ENCODE data around the gene ZNF791. TPM values are rescaled to one million over a fixed set of nuclear protein-coding genes. Genes with fewer than 3 reads are reported as not detected.
"Not testable (repeated sequence)": the region's sequence is repeated elsewhere in the genome, so short reads cannot be mapped to it uniquely, and the experiment has no call there.

ZNF791 gene
- total RNA-seq = 17.9 and 21.3 TPM in 2 replicates

DNA sequence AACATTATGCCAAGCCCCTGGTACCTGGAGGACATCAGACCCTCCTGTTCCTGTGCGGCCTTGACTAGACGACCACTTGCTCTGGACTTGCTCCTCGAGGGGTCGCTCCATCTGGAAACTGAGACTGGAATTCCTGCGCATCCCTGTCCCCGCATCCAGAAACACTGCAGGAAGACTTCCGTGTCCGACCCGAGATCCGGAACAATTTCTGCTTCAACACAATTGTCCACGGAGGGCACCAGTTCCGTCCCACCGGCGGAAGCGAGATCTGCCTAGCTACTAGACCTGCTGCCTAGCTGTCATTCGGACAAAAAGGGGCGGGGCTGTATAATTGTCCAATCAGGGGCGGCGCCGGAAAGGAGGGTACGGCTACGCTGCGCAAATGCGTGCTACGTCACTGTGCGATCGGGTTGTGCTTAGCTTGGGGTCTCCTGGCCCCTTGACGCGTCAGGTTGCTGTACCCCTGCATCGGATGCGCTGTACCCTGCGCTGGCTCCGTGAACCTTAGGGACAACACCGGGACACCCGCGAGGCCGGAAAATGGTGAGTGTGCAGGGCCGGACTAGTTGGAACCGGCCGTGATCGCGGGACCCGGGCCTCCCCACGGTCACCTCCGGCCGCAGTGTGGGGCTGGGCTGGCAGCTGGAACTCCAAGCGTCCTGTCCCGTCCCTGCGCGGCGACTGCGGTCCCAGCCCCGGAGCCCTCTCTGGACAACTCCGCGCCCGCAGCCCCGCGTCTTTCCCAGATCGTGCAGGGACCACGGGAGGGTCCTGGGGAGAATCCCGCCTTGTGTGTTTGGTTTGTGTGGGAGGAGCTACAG lies at the start of gene ZNF791, which contains the start of gene ZNF490:
Gene ZNF791 (plus strand): TSS at position 381 of the 821 bp plus-strand sequence. CDS start 160 bp downstream, at position 541.
Gene ZNF490 (minus strand): TSS at position 274 of the 821 bp plus-strand sequence. CDS start 133 bp downstream, at position 141.
- DNase-seq = peak; percentile 98

DNA sequence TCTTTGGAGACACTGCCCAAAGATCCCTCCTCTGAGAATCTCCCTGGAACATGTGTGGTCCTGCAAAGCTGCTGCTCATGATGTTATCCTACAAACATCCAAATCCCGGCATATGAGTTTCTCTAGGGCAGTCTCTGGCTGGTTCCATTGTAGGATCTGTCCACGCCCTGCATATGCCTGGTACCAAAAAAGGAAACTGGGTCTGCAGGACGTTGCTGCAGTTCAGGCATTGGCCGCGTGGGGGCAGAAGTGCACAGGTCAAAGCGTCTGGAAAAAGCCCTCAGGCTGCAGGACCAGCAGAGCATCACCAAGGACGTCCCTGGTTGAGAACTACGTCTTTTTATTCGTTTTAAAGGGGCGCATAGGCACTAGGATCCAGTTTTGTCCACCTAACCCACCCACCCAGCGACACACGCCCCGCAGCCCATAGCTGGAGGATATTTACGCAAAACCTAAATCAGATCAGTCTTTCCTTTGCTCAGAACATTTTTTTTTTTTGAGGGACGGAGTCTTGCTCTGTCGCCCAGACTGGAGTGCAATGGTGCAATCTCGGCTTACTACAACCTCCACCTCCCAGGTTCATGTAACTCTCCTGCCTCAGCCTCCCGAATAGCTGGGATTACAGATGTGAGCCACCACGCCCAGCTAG lies 46.6 kb upstream of the ZNF791 start:
- DNase-seq = peak; percentile 90

DNA sequence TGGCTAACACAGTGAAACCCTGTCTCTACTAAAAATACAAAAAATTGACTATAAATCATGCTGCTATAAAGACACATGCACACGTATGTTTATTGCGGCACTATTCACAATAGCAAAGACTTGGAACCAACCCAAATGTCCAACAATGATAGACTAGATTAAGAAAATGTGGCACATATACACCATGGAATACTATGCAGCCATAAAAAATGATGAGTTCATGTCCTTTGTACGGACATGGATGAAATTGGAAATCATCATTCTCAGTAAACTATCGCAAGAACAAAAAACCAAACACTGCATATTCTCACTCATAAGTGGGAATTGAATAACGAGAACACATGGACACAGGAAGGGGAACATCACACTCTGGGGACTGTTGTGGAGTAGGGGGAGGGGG lies 44.3 kb upstream of the ZNF791 start:
- DNase-seq = not testable (repeated sequence)

DNA sequence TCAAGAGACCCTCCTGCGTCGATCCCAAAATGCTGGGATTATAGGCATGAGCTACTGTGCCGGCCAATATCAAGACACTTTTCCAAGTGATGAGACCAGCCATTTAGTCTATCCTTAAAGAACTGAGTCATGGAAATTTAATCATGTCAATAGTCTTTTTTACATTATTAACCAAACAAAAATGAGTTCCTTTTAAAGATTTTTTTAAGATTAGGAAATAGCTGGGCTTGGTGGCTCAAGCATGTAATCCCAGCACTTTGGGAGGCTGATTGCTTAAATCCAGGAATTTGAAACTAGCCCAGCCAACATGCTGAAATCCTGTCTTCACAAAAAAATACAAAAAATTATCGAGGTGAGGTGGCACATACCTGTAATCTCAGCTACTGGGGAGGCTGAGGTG lies 42.8 kb upstream of the ZNF791 start:
- DNase-seq = no peak

DNA sequence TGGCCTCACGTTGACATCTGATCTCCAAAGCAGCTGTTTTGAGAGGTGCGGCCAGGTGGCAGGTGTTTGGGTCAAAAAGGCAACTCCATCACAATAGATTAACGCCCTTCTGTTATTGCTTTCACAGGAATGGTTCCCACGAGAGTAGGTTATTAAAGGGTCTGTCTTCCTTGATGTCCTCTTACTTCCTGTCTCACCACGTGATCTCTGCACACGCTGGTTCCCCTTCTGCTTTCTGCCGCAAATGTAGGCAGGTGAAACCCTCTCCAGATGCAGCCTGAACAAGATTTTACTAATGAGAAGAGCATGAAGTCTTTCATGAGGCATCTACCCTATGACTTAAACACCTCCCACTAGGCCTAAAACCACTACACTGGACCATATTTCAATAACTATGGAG lies 36.7 kb upstream of the ZNF791 start:
- DNase-seq = no peak

DNA sequence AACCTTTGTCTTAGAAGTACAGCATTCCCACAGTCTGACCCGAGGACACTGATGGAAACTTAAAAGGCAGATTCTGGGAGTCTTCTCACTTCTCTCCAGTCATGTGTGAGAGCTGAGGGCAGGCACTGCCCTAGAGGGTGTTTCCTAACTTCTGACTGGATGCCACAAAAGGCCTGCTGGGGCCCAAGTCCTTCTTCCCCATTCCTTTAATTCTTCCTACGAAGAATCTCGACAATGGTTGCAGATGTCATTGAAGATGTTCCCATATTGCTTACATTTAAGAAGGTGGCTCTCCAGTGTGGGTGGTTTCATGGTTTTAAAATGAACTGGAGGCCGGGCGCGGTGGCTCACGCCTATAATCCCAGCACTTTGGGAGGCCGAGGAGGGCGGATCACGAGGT lies 32.1 kb upstream of the ZNF791 start:
- DNase-seq = no peak

DNA sequence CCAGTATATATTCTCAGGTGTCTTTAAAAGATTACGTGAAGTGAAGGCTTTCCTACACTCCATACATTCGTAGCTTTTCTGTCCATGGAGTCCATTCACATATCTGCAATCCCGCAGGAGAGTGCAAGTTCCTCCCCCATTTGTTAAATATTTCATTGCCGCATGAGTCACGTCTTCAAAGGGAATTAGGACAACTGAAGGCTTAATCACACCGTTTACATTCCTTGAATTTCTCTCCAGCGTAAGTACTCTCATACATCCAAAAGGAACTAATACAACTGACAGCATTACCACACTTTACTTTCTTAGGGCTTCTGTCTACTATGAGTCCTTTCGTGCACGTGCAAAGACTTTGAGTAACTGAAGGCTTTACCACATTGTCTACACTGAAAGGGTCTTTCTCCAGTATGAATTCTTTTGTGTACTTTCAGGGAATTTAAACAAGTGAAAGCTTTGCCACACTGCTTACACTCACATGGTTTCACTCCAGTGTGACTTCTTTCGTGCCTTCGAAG lies 30.5 kb upstream of the ZNF791 start:
- DNase-seq = no peak

DNA sequence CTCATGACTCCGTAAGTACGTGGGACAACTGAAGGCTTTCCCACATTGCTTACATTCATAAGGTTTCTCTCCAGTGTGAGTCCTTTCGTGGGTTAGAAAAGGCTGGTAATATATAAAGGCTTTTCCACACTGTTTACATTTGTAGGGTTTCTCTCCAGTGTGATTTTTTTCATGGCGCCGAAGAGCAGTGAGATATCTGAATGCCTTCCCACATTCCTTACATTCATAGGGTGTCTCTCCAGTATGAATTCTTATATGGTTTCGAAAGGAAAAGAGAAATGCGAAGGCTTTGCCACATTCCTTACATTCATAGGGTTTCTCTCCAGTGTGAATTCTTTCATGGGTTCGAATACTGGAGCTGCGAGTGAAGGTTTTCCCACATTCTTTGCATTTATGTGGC lies 29.6 kb upstream of the ZNF791 start:
- no peak for DNase-seq

DNA sequence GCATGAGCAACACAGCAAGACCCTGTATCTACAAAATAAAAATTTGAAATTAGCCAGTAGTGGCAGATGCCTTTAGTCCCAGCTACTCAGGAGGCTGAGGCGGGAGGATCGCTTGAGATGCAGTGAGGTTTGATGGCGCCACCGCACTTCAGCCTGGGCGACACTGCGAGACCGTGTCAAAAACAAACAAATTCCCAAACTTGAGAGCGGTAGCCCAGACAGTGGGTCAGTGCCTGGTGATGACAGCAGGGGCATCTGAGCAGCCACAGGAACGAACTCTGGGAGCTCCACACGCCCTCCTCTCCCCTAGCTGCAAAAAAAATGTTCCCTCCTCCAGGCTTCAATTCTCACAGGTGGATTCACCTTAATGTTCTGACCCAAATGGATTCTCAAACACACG lies 14.2 kb upstream of the ZNF791 start:
- no peak for DNase-seq

DNA sequence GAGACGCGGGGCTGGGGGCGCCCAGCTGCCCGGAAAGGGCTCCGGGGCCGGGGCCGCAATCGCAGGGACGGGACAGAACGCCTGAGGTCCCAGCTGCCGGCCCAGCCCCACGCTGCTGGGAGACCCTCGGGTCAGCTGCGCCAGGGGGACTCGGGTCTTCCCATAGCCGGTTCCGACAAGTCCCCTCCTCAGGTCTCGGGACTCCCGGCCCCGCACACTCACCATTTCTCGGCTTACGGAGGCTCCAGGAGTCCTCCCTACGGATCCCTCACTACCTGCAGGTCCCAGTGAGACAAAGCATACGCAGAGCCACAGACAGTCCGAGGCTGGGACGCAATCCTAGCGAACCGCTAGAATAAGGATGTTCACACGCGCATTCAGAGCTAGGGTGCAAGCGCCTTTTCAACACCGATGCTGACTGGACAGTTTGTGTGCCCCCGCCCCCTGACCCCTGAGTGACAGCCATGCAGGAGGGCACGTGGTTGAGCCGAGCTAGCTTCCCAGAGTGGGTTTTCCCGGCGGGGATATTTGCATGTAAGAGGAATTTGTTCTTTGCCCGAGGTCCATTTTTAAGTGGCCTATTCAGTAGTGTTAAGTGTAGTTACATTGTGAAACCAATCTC lies 13.7 kb upstream of the ZNF791 start:
- no peak for DNase-seq

DNA sequence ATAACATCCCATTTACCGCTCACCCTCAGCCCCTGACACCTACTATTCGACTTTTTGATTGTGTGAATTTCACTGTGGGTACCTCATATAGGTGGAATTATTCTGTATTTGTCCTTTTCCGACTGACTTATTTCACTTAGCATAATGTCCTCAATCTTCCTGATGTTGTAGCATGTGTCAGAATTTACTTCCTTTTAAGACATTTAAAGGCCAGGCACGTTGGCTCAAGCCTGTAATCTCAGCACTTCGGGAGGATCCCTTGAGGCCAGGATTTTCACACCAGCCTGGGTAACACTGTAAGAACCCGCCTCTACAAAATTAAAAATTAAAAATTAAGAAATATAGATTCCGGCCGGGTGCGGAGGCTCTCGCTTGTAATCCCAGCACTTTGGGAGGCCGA lies 13.1 kb upstream of the ZNF791 start:
- no peak for DNase-seq

DNA sequence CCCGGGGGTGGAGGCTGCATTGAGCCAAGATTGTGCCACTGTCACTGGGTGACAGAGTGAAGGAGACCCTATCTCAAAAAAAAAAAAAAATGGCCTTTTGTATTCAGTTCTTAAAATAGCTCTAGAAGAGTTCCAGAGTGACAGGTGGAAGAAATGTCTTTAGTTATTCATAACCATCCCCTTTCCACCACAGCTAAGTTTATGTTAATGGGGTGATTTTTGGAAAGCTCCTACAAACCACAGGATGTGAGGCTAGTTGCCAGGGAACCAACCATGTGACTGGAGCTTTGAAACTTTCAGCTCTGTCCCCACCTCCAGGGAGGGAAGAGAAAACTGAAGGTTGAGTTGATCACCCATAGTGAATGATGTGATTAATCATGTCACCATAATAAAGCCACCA lies 7.0 kb upstream of the ZNF791 start:
- DNase-seq = no peak

DNA sequence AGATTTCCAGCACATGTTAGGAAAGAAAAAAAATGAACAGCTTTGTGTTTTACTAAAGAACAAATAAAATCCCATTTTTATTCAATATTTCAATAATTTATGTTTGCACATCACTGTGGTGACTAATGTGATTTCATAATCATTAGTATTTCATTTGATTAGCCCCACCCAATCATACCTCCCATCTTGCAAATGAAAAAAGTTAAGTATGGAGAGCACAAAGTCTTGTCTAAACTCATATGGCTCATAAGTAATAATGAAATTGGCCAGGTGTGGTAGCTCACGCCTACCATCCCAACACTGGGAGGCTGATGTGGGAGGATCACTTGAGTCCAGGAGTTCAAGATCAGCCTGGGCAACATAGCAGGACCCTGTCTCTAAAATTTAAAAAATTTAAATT lies 3.9 kb upstream of the ZNF791 start:
- DNase-seq = no peak

DNA sequence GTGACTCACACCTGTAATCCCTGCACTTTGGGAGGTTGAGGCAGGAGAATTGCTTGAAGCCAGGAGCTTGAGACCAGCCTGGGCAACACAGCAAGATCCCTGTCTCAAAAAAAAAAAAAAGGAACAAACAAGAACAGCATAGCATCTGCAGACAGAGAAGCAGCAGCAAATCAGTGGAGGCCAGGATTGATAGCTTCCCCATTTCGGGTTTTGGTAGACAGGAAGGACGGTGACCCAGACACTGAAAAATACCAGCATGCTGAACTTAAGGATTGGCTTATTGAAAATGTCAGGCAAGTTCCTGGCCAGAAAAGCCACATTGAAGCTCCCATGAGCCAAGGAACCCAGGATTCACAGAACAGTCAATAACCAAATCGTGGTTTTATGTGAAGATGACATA lies 3.1 kb upstream of the ZNF791 start:
- no peak for DNase-seq

DNA sequence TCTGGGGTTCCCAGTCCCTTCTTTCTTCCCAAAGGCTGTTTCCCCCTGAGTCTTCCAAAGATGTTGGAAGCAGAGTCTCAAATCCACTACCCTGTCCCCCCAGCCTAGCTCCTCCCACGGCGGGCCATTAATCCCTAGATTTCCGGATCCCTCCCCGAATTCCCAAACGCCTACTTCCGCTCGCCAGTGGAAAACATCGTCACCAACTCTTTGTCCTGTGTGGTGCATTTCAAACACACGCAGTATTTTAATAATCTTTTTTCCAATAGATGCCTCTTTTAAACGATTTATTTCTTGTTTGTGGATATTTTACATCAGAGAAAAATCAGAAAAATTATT lies 610 bp downstream of the ZNF791 start:
- DNase-seq = peak; percentile 86

DNA sequence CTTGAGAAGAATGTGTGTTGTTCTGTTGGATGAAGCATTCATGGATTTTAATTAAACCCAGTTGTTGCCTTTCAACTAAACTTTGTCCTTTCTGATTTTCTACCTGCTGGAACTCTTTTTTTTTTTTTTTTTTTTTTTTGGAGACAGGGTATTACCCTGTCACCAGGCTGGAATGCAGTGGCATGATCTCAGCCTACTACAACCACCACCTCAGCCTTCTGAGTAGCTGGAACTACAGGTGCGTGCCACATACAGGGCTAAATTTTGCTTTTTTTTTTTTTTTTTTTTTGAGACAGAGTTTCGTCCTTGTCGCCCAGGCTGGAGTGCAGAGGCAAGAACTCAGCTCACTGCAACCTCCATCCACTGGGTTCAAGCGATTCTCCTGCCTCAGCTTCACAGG lies 6.9 kb downstream of the ZNF791 start:
- no peak for DNase-seq

DNA sequence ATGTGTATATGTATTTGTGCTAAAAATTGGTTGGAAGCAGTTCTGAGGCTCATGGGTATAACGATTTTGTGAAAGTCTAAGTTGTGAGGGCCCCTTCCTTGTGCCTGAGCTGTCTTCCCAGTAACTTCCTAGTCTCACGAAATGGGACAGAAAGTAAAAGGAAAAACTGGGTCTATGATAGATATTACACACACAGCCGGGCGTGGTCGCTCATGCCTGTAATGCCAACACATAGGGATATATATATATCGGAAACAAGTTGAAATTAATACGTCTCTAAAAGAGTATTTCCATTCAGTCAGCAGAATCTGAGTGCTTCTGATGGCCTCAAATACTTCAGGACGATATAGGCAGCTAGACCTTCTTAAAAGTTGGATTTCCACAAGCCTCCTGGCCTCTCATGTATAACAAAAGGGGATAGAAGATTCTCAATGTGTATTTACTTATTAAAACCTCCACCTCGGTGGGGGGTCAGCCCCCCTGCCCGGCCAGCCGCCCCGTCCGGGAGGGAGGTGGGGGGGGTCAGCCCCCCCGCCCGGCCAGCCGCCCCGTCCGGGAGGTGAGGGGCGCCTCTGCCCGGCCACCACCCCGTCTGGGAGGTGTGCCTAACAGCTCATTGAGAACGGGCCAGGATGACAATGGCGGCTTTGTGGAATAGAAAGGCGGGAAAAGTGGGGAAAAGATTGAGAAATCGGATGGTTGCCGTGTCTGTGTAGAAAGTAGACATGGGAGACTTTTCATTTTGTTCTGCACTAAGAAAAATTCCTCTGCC lies 10.7 kb downstream of the ZNF791 start:
- DNase-seq = not testable (repeated sequence)

DNA sequence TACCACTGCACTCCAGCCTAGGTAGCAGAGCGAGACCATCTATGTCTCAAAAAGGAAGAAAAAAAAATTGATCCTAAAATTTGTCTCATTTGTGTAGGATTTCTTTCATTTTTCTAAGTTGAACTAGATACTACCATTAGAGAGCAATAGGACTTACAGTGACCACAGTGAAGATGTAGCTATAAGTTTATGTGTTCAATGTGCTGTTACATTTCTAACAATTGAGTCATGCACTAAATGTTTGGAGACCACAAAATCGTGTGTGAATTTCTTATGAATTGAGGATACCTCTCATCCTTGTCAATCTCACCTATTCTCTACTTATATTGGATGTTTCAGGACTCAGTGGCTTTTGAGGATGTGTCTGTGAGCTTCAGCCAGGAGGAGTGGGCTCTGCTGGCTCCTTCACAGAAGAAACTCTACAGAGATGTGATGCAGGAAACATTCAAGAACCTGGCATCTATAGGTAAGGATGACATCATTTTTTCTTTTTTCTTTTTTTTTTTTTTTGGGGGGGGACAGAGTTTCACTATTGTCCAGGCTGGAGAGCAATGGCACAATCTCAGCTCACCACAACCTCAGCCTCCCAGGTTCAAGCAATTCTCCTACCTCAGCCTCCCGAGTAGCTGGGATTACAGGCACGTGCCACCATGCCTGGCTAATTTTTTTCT lies 12.8 kb downstream of the ZNF791 start:
- no peak for DNase-seq

DNA sequence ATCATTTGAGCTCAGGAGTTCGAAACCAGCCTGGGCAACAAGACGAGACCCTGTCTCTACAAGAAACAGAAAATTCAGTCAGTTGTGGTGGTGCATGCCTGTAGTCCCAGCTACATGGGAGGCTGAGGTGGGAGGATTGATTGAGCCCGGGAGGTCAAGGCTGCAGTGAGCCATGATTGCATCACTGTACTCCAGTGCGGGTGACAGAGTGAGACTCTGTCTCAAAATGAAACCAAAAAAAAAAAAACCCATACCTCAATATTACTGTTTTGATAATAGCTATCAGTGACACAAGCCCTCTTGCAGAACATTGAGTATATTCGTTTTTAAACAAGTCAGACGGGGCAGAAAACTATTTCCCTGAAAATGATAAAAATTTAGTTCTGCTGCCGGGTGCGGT lies 16.2 kb downstream of the ZNF791 start:
- no peak for DNase-seq

DNA sequence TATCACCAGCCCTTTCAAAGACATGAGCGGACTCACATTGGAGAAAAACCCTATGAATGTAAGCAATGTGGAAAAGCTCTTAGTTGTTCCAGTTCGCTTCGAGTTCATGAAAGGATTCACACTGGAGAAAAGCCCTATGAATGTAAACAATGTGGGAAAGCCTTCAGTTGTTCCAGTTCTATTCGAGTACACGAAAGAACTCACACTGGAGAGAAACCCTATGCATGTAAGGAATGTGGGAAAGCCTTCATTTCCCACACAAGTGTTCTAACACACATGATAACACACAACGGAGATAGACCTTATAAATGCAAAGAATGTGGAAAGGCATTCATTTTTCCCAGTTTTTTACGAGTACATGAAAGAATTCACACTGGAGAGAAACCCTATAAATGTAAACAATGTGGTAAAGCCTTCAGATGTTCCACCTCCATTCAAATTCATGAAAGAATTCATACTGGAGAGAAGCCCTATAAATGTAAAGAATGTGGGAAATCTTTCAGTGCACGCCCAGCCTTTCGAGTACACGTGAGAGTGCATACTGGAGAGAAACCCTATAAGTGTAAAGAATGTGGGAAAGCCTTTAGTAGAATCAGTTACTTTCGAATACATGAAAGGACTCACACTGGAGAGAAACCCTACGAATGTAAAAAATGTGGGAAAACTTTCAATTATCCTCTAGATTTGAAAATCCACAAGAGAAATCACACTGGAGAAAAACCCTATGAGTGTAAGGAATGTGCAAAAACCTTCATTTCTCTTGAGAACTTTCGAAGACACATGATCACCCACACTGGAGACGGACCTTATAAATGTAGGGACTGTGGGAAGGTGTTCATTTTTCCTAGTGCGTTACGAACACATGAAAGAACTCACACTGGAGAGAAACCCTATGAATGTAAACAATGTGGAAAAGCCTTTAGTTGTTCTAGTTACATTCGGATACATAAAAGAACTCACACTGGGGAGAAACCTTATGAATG lies 17.6 kb downstream of the ZNF791 start:
- peak; percentile 30 for DNase-seq

DNA sequence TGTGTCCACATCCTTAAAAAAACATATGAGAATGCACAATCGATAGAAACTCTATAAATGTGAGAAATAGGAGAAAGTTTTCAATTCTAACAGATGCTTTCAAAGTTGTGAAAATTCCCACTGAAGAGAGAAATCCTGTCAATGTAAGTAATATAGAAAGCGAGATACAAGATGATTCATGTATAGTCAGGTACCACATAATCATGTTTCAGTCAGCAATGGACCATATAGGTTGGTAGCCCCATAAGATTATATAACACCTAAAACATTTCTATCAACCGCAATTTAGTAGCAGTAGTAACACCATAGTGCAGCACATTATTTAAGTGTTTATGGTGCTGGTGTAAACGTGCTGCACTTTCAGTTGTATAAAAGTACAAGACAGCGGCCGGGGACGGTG lies 18.5 kb downstream of the ZNF791 start:
- no peak for DNase-seq
